Right atrium auricular region (tissue), 2 donors: ENCODE results near the gene RUNX3. TPM values are rescaled to one million over a fixed set of nuclear protein-coding genes. Genes with fewer than 3 reads are reported as not detected.
A peak's percentile ranks its signal among the peaks of the same experiment; 100 is the strongest.

Experiments used
- DNase-seq: peaks from one replicate; pipeline ENCODE4 v3.0.0-alpha.2; 2019; ENCODE audit warnings: low spot score
- H3K27ac ChIP-seq, 2 donors: fragments of 200-600 bp; sonication (generic); 1 replicate in 1 of 2; 2 replicates in 1 of 2; pipeline ENCODE4 v1.5.1; 2016 to 2019
- H3K27me3 ChIP-seq, 2 donors: fragments of 200-600 bp; sonication (generic); one replicate each; pipeline versions ENCODE4 v1.5.1 to v1.6.0; 2017 to 2019
- H3K36me3 ChIP-seq: fragments of 200-600 bp; sonication (generic); one replicate; pipeline ENCODE4 v1.5.1; 2016
- H3K4me1 ChIP-seq, 2 donors: fragments of 200-600 bp; sonication (generic); one replicate each; pipeline versions ENCODE4 v1.5.1 to v1.6.0; 2017 to 2019
- H3K4me3 ChIP-seq, 2 donors: fragments of 200-600 bp; sonication (generic); 1 replicate in 1 of 2; 2 replicates in 1 of 2; pipeline ENCODE4 v1.5.1; 2017 to 2019; ENCODE audit warnings: mild to moderate bottlenecking in 1 of 2, moderate library complexity in 1 of 2
- H3K9me3 ChIP-seq, 2 donors: fragments of 200-600 bp; sonication (generic); one replicate each; pipeline ENCODE4 v1.5.1; 2019
- CTCF ChIP-seq, 2 donors: fragments of 200-600 bp; sonication (generic); IDR thresholded peaks; one replicate each; pipeline ENCODE4 v1.5.1; 2019; ENCODE audit warnings: antibody characterized with exemption in 2 of 2
- total RNA-seq, 2 donors: library from RNA; depleted of rRNA; stranded (reverse); fragments of >200 nt; gene quantifications; one replicate each; pipeline ENCODE4 v1.1.0, GENCODE V29; 2016

The RUNX3 gene
- total RNA-seq, 2 donors from 2014 or later, result 0.48 to 2.3 TPM

- Histone ChIP-seq H3K27me3 (peaks cover 17 to 32% of the 10 kb centered on the region in 2 donors), H3K4me3 (no peak overlapping the region), H3K9me3 (no peaks in the 10 kb centered on the region), H3K4me1 (peaks cover 0 to 5% of the 10 kb centered on the region in 2 donors), H3K36me3 (no peaks in the 10 kb centered on the region), H3K27ac (no peak overlapping the region)
- no peak for TF ChIP-seq CTCF (IDR thresholded peaks at IDR 0.05)
- no peak for DNase-seq
Observed at GRCh38 chr1:24923485-24924113, 6.5 kb downstream of the RUNX3 start.

DNA sequence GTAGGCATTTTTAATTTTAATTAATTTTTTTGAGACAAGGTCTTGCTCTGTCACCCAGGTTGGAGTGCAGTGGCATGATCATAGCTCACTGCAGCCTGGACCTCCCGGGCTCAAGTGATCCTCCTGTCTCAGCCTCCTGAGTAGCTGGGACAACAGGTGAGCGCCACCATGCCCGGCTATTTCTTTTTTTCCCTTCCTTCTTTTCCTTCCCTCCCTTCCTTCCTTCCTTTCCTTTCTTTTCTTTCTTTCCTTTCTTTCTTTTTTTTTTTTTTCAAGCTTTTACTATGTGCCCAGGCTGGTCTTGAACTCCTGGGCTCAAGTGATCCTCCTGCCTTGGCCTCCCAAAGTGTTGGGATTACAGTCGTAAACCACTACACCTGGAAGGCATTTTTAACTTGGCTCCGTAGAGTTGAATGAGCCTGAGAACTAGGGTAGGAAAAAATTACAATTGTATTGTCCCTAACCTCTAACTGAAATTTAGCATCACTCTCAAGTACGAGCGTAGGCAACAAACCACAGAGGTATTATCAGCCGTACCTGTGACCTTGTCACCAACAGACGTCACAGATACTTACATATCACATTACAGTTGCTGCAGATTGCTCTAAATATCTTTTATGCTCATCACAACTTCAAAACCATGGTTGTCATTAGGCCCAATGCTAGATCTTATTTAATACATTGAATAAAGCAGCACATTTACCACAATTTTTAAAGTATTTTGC is 8.0 kb downstream of the RUNX3 start:
- Histone ChIP-seq H3K4me3 (no peak overlapping the region), H3K27me3 (peaks cover 9 to 20% of the 10 kb centered on the region in 2 donors), H3K4me1 (no peaks in the 10 kb centered on the region), H3K9me3 (no peaks in the 10 kb centered on the region), H3K27ac (no peak overlapping the region), H3K36me3 (no peaks in the 10 kb centered on the region)
- no peak for DNase-seq
- TF ChIP-seq CTCF (IDR thresholded peaks at IDR 0.05), result no peak

DNA sequence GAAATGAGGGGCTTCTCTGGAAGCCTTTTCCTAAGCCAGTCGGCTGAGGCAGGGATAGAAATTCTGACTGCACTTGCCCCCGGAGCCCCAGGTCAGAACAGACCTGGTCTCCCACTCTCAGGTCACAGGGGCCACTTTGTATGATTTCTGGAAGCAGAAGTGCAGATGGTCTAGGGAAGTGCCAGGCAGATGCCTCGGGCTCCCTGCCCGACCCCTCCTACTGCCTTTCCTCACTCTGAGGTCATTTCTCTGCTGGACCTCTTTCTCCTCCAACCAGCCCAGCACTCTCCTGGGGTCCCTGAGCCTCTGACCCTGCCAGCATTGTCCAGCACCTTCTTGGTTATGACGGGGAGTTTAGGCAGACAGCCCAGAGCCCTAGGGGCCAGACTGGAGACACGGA is 8.7 kb downstream of the RUNX3 start:
- no peak for DNase-seq
- peaks cover 9 to 14% of the 10 kb centered on the region in 2 donors for H3K27me3 ChIP-seq

GRCh38 chr1:24920533-24920925 is 9.5 kb downstream of the RUNX3 start:
- Histone ChIP-seq H3K27ac (no peak overlapping the region), H3K36me3 (no peaks in the 10 kb centered on the region)
- DNase-seq, result no peak

More for the DNA sequence above, 8.7 kb downstream of the RUNX3 start:
- TF ChIP-seq CTCF (IDR thresholded peaks at IDR 0.05), result no peak
- Histone ChIP-seq H3K36me3 (no peaks in the 10 kb centered on the region), H3K27ac (no peak overlapping the region), H3K9me3 (no peaks in the 10 kb centered on the region), H3K4me1 (no peaks in the 10 kb centered on the region), H3K4me3 (no peak overlapping the region)

GRCh38 chr1:24919791-24920532 is 10.1 kb downstream of the RUNX3 start:
- TF ChIP-seq CTCF (IDR thresholded peaks at IDR 0.05), result no peak
- Histone ChIP-seq H3K4me1 (no peaks in the 10 kb centered on the region), H3K27ac (no peak overlapping the region), H3K36me3 (no peaks in the 10 kb centered on the region), H3K9me3 (no peaks in the 10 kb centered on the region), H3K27me3 (peaks cover 3 to 5% of the 10 kb centered on the region in 2 donors), H3K4me3 (no peak overlapping the region)
- DNase-seq, result peak; percentile 75

More at GRCh38 chr1:24920533-24920925, 9.5 kb downstream of the RUNX3 start:
- TF ChIP-seq CTCF (IDR thresholded peaks at IDR 0.05), result no peak
- Histone ChIP-seq H3K9me3 (no peaks in the 10 kb centered on the region), H3K4me3 (no peak overlapping the region), H3K4me1 (no peaks in the 10 kb centered on the region), H3K27me3 (peaks cover 4 to 5% of the 10 kb centered on the region in 2 donors)
